ENCODE results near the gene CFAP74. TPM values are rescaled to one million over a fixed set of nuclear protein-coding genes. Genes with fewer than 3 reads are reported as not detected.

The CFAP74 gene
- total and polyA plus RNA-seq, 2 of the 13 experiments (the other 11 are each of a cell fraction or from before 2014, with no cell fraction given), result 0.27 to 0.62 TPM

- no peak for TF ChIP-seq ZNF572 (CRISPR knock-in tag; IDR thresholded peaks at IDR 0.05)
- TF ChIP-seq TMF1 (CRISPR knock-in tag; IDR thresholded peaks at IDR 0.05; ENCODE audit: low read depth), result peak; percentile 56; the same call in 1 of the 2 replicates
- TF ChIP-seq ZNF280B (CRISPR knock-in tag; IDR thresholded peaks at IDR 0.05; ENCODE audit: borderline replicate concordance), result peak; percentile 51
- peak; percentile 74 for TF ChIP-seq POLR2G (IDR thresholded peaks at IDR 0.05; ENCODE audit: low read depth, low read length)
- TF ChIP-seq FOXO1 (CRISPR knock-in tag; IDR thresholded peaks at IDR 0.05), result no peak
- TF ChIP-seq ZNF629 (CRISPR knock-in tag; conservative IDR thresholded peaks at IDR 0.05), result no peak
- TF ChIP-seq ZNF264 (CRISPR knock-in tag; IDR thresholded peaks at IDR 0.05), result 0 out of 2 replicates have a peak, but pooled peaks have one; percentile 31
- peak; percentile 8; the same call in 1 of the 2 replicates for TF ChIP-seq FOSL2 (CRISPR knock-in tag; IDR thresholded peaks at IDR 0.05)
- TF ChIP-seq HNRNPUL1 (IDR thresholded peaks at IDR 0.05; ENCODE audit: low read depth, low read length), result no peak
- peak; percentile 83; the same call in 1 of the 2 replicates for TF ChIP-seq ZNF225 (CRISPR knock-in tag; IDR thresholded peaks at IDR 0.05)
- TF ChIP-seq SRY (CRISPR knock-in tag; IDR thresholded peaks at IDR 0.05), result peak; percentile 32; the same call in 1 of the 2 replicates
- no peak for TF ChIP-seq SUZ12 (IDR thresholded peaks at IDR 0.05; ENCODE audit: low read depth, low read length)
- no peak for TF ChIP-seq THRA (CRISPR knock-in tag; IDR thresholded peaks at IDR 0.05; ENCODE audit: borderline replicate concordance)
- no peak for TF ChIP-seq ZNF605 (CRISPR knock-in tag; IDR thresholded peaks at IDR 0.05)
- TF ChIP-seq ZNF207 (IDR thresholded peaks at IDR 0.05; ENCODE audit: borderline replicate concordance), result no peak
- no peak for TF ChIP-seq FOSL1 (CRISPR knock-in tag; IDR thresholded peaks at IDR 0.05; ENCODE audit: borderline replicate concordance)
- TF ChIP-seq ZSCAN5A (CRISPR knock-in tag; IDR thresholded peaks at IDR 0.05; ENCODE audit: borderline replicate concordance), result no peak
- no peak for TF ChIP-seq AGO1 (IDR thresholded peaks at IDR 0.05; ENCODE audit: low read depth, low read length, poor library complexity, severe bottlenecking)
- no peak for TF ChIP-seq ZNF24 (IDR thresholded peaks at IDR 0.05)
- peak; percentile 66; the same call in 1 of the 2 replicates for TF ChIP-seq TAF1 (CRISPR knock-in tag; IDR thresholded peaks at IDR 0.05)
- TF ChIP-seq ZFP90 (CRISPR knock-in tag; IDR thresholded peaks at IDR 0.05; ENCODE audit: borderline replicate concordance), result no peak
- TF ChIP-seq BATF2 (CRISPR knock-in tag; IDR thresholded peaks at IDR 0.05), result no peak
- TF ChIP-seq JDP2 (CRISPR knock-in tag; IDR thresholded peaks at IDR 0.05; ENCODE audit: borderline replicate concordance), result no peak; the same call in 1 of the 2 replicates
- TF ChIP-seq ZNF607 (CRISPR knock-in tag; IDR thresholded peaks at IDR 0.05; ENCODE audit: borderline replicate concordance), result 0 out of 2 replicates have a peak, but pooled peaks have one; percentile 66
- TF ChIP-seq ZSCAN25 (CRISPR knock-in tag; IDR thresholded peaks at IDR 0.05), result peak; percentile 15; the same call in 1 of the 2 replicates
- no peak for TF ChIP-seq ZMYM2 (CRISPR knock-in tag; IDR thresholded peaks at IDR 0.05)
These were observed 112.1 kb downstream of the CFAP74 start (continued) for GRCh38 chr1:1891349-1892078.

Measured in HepG2 (cell line).